BLaER1 treated with 17β-estradiol and CSF1 and Interleukin-3, amounts not matched to agents 10 nM and 100 nM (cell line): ENCODE measurements around the gene AKAP6.

Experiments used
- H3K27ac ChIP-seq, 11 experiments: shearing (Covaris generic); formaldehyde crosslinking; 2 replicates each; pipeline ENCODE4 v1.8.1; 2022
- H3K27me3 ChIP-seq, 11 experiments: shearing (Covaris generic); formaldehyde crosslinking; 2 replicates each; pipeline ENCODE4 v1.8.1; 2022
- H3K36me3 ChIP-seq, 11 experiments: shearing (Covaris generic); formaldehyde crosslinking; 2 replicates each; pipeline ENCODE4 v1.8.1; 2022
- H3K4me1 ChIP-seq, 10 experiments: shearing (Covaris generic); formaldehyde crosslinking; 2 replicates each; pipeline ENCODE4 v1.8.1; 2022
- H3K4me2 ChIP-seq, 11 experiments: shearing (Covaris generic); formaldehyde crosslinking; 2 replicates each; pipeline ENCODE4 v1.8.1; 2022
- H3K4me3 ChIP-seq, 10 experiments: shearing (Covaris generic); formaldehyde crosslinking; 2 replicates each; pipeline ENCODE4 v1.8.1; 2022
- H3K9ac ChIP-seq, 11 experiments: shearing (Covaris generic); formaldehyde crosslinking; 2 replicates each; pipeline ENCODE4 v1.8.1; 2022
- H3K9me3 ChIP-seq, 11 experiments: shearing (Covaris generic); formaldehyde crosslinking; replicated peaks in 1 of 11; 2 replicates each; pipeline ENCODE4 v1.8.1; 2022
- H4K20me1 ChIP-seq, 11 experiments: shearing (Covaris generic); formaldehyde crosslinking; 2 replicates each; pipeline ENCODE4 v1.8.1; 2022
- Cebpa-rat ChIP-seq, 11 experiments: shearing (Covaris generic); IDR thresholded peaks; 2 replicates each; pipeline ENCODE4 v1.8.1; 2022

Gene AKAP6

GRCh38 chr14:32678088-32678487 is 349.0 kb downstream of the AKAP6 start:
- Histone ChIP-seq H3K4me1 (peaks cover 0 to 8% (median 0%) of the 10 kb centered on the region in 10 experiments; a peak in 4 of 20 replicates), H3K9me3 (no peaks in the 10 kb centered on the region), H3K36me3 (no peaks in the 10 kb centered on the region), H3K4me2 (no peak overlapping the region), H3K4me3 (no peak overlapping the region), H4K20me1 (no peaks in the 10 kb centered on the region), H3K27me3 (no peaks in the 10 kb centered on the region), H3K27ac (no peak overlapping the region), H3K9ac (no peak overlapping the region)
- no peak for TF ChIP-seq Cebpa-rat (IDR thresholded peaks at IDR 0.05)

- Histone ChIP-seq H3K4me1 (peaks cover 0 to 21% (median 0%) of the 10 kb centered on the region in 10 experiments; a peak in 6 of 20 replicates), H3K36me3 (no peaks in the 10 kb centered on the region)
Observed at GRCh38 chr14:32679927-32680612, 351.0 kb downstream of the AKAP6 start.

GRCh38 chr14:32681598-32681997 is 352.5 kb downstream of the AKAP6 start:
- H3K9ac ChIP-seq = no peak overlapping the region
- TF ChIP-seq Cebpa-rat (IDR thresholded peaks at IDR 0.05) = no peak
- no peaks in the 10 kb centered on the region for H3K9me3 ChIP-seq
- H3K4me2 ChIP-seq = no peak overlapping the region
- peaks cover 0 to 13% (median 0%) of the 10 kb centered on the region in 10 experiments; a peak in 6 of 20 replicates for H3K4me1 ChIP-seq
- H3K36me3 ChIP-seq = no peaks in the 10 kb centered on the region
- no peak overlapping the region for H3K27ac ChIP-seq
- no peaks in the 10 kb centered on the region for H4K20me1 ChIP-seq
- no peak overlapping the region for H3K4me3 ChIP-seq
- no peaks in the 10 kb centered on the region for H3K27me3 ChIP-seq

More at GRCh38 chr14:32679927-32680612, 351.0 kb downstream of the AKAP6 start:
- TF ChIP-seq Cebpa-rat (IDR thresholded peaks at IDR 0.05) = no peak
- no peaks in the 10 kb centered on the region for H3K9me3 ChIP-seq
- no peaks in the 10 kb centered on the region for H3K27me3 ChIP-seq
- no peak overlapping the region for H3K4me2 ChIP-seq
- H3K27ac ChIP-seq = no peak overlapping the region
- no peak overlapping the region for H3K4me3 ChIP-seq
- no peak overlapping the region for H3K9ac ChIP-seq
- no peaks in the 10 kb centered on the region for H4K20me1 ChIP-seq

GRCh38 chr14:32682214-32682613 is 353.1 kb downstream of the AKAP6 start:
- H4K20me1 ChIP-seq = no peaks in the 10 kb centered on the region
- no peak overlapping the region for H3K9ac ChIP-seq
- H3K27me3 ChIP-seq = no peaks in the 10 kb centered on the region
- no peak for TF ChIP-seq Cebpa-rat (IDR thresholded peaks at IDR 0.05)
- no peak overlapping the region for H3K4me3 ChIP-seq
- no peak overlapping the region for H3K4me2 ChIP-seq
- no peaks in the 10 kb centered on the region for H3K9me3 ChIP-seq
- no peak overlapping the region for H3K27ac ChIP-seq
- no peaks in the 10 kb centered on the region for H3K36me3 ChIP-seq
- H3K4me1 ChIP-seq = peaks cover 0 to 13% (median 0%) of the 10 kb centered on the region in 10 experiments; a peak in 6 of 20 replicates

GRCh38 chr14:32683679-32684078 is 354.6 kb downstream of the AKAP6 start:
- Histone ChIP-seq H3K36me3 (no peaks in the 10 kb centered on the region), H3K4me3 (no peak overlapping the region), H3K4me1 (peaks cover 0 to 13% (median 0%) of the 10 kb centered on the region in 10 experiments; a peak in 6 of 20 replicates), H3K27me3 (no peaks in the 10 kb centered on the region), H3K9ac (no peak overlapping the region), H3K4me2 (peak overlapping the region in 5 of 11 experiments; percentile 1 to 76 (median 48); a peak in 8 of 22 replicates), H3K9me3 (no peaks in the 10 kb centered on the region), H3K27ac (peak overlapping the region in 1 of 11 experiments; percentile 18; a peak in 1 of 22 replicates), H4K20me1 (no peaks in the 10 kb centered on the region)
- no peak for TF ChIP-seq Cebpa-rat (IDR thresholded peaks at IDR 0.05)

GRCh38 chr14:32688941-32689340 is 359.8 kb downstream of the AKAP6 start:
- Histone ChIP-seq H3K4me3 (no peak overlapping the region), H3K27ac (no peak overlapping the region), H3K36me3 (no peaks in the 10 kb centered on the region), H4K20me1 (no peaks in the 10 kb centered on the region), H3K9me3 (no peaks in the 10 kb centered on the region), H3K9ac (no peak overlapping the region), H3K27me3 (no peaks in the 10 kb centered on the region), H3K4me2 (no peak overlapping the region), H3K4me1 (peaks cover 0 to 5% (median 0%) of the 10 kb centered on the region in 10 experiments; a peak in 6 of 20 replicates)
- no peak for TF ChIP-seq Cebpa-rat (IDR thresholded peaks at IDR 0.05)

- Histone ChIP-seq H3K36me3 (no peaks in the 10 kb centered on the region), H3K9me3 (no peaks in the 10 kb centered on the region), H3K9ac (no peak overlapping the region), H3K4me2 (no peak overlapping the region), H3K4me1 (peaks cover 0 to 16% (median 6%) of the 10 kb centered on the region in 10 experiments; a peak in 12 of 20 replicates), H4K20me1 (no peaks in the 10 kb centered on the region), H3K27me3 (no peaks in the 10 kb centered on the region), H3K27ac (no peak overlapping the region), H3K4me3 (no peak overlapping the region)
- TF ChIP-seq Cebpa-rat (IDR thresholded peaks at IDR 0.05) = no peak
Observed at GRCh38 chr14:32692441-32692840, 363.3 kb downstream of the AKAP6 start.

- Histone ChIP-seq H3K9ac (no peak overlapping the region), H3K9me3 (no peaks in the 10 kb centered on the region), H3K4me3 (no peak overlapping the region), H3K27me3 (no peaks in the 10 kb centered on the region), H3K4me2 (no peak overlapping the region), H4K20me1 (no peaks in the 10 kb centered on the region), H3K4me1 (peaks cover 0 to 23% (median 10%) of the 10 kb centered on the region in 10 experiments; a peak in 14 of 20 replicates), H3K36me3 (no peaks in the 10 kb centered on the region), H3K27ac (no peak overlapping the region)
- no peak for TF ChIP-seq Cebpa-rat (IDR thresholded peaks at IDR 0.05)
Observed at GRCh38 chr14:32693114-32693513, 364.0 kb downstream of the AKAP6 start.

- Histone ChIP-seq H4K20me1 (no peaks in the 10 kb centered on the region), H3K27me3 (no peaks in the 10 kb centered on the region), H3K36me3 (no peaks in the 10 kb centered on the region), H3K9ac (no peak overlapping the region), H3K4me1 (peaks cover 0 to 27% (median 10%) of the 10 kb centered on the region in 10 experiments; a peak in 14 of 20 replicates), H3K9me3 (no peaks in the 10 kb centered on the region), H3K27ac (no peak overlapping the region), H3K4me2 (no peak overlapping the region), H3K4me3 (no peak overlapping the region)
- no peak for TF ChIP-seq Cebpa-rat (IDR thresholded peaks at IDR 0.05)
Observed at GRCh38 chr14:32694795-32695449, 365.8 kb downstream of the AKAP6 start.
